Measurements from ENCODE around the gene PDZD2. TPM values are rescaled to one million over a fixed set of nuclear protein-coding genes. Genes with fewer than 3 reads are reported as not detected.

The PDZD2 gene
- total RNA-seq, 2 donors from 2014 or later: 6.6 to 14.6 TPM

- WGBS, 2 experiments (ENCODE audit: insufficient coverage in 1 of 2, insufficient read length in 1 of 2): 88 to 93% methylated on average over 14 to 15 of the region's 15 CpGs
- Histone ChIP-seq H3K36me3 (ENCODE audit: control insufficient read depth, insufficient read depth, low read length) (no peaks in the 10 kb centered on the region), H3K9me3 (ENCODE audit: control insufficient read depth, low read length) (no peaks in the 10 kb centered on the region), H3K27me3 (ENCODE audit: control insufficient read depth, insufficient read depth, low read length, poor library complexity, severe bottlenecking) (no peaks in the 10 kb centered on the region), H3K27ac (ENCODE audit: low read depth, low read length) (no peak overlapping the region), H3K4me1 (ENCODE audit: control insufficient read depth, insufficient read depth, low read length) (no peaks in the 10 kb centered on the region), H3K4me3 (ENCODE audit: low read length) (no peak overlapping the region), H3K9ac (ENCODE audit: extremely low read depth, low read length, poor library complexity, severe bottlenecking) (no peak overlapping the region)
- H3K9me3 Mint-ChIP-seq: no peaks in the 10 kb centered on the region
- no peak for DNase-seq
- no peaks in the 10 kb centered on the region for H3K27me3 Mint-ChIP-seq (ENCODE audit: insufficient read depth)
- no peak overlapping the region for H3K4me3 Mint-ChIP-seq
- no peak for TF ChIP-seq CTCF (conservative IDR thresholded peaks at IDR 0.05)
- H3K4me1 Mint-ChIP-seq: no peaks in the 10 kb centered on the region
- no peak overlapping the region for H3K27ac Mint-ChIP-seq
- peaks cover 17% of the 10 kb centered on the region for H3K36me3 Mint-ChIP-seq (ENCODE audit: low read depth)
Observed at GRCh38 chr5:32055891-32056866, 417.2 kb downstream of the PDZD2 start.

- no peak overlapping the region for H3K4me3 Mint-ChIP-seq
- peak; percentile 64 for TF ChIP-seq CTCF (conservative IDR thresholded peaks at IDR 0.05)
- H3K27me3 Mint-ChIP-seq (ENCODE audit: insufficient read depth): no peaks in the 10 kb centered on the region
- H3K4me3 ChIP-seq (ENCODE audit: low read length): no peak overlapping the region
- H3K4me1 ChIP-seq (ENCODE audit: control insufficient read depth, insufficient read depth, low read length): no peaks in the 10 kb centered on the region
- H3K9me3 Mint-ChIP-seq: no peaks in the 10 kb centered on the region
- H3K4me1 Mint-ChIP-seq: no peaks in the 10 kb centered on the region
- WGBS, 2 experiments (ENCODE audit: insufficient coverage in 1 of 2, insufficient read length in 1 of 2): 89 to 94% methylated on average over 7 to 12 of the region's 12 CpGs
- H3K27ac ChIP-seq (ENCODE audit: low read depth, low read length): no peak overlapping the region
- no peaks in the 10 kb centered on the region for H3K36me3 ChIP-seq (ENCODE audit: control insufficient read depth, insufficient read depth, low read length)
- no peak overlapping the region for H3K9ac ChIP-seq (ENCODE audit: extremely low read depth, low read length, poor library complexity, severe bottlenecking)
- no peak overlapping the region for H3K27ac Mint-ChIP-seq
- H3K36me3 Mint-ChIP-seq (ENCODE audit: low read depth): peaks cover 18% of the 10 kb centered on the region
- H3K27me3 ChIP-seq (ENCODE audit: control insufficient read depth, insufficient read depth, low read length, poor library complexity, severe bottlenecking): no peaks in the 10 kb centered on the region
- no peak for DNase-seq
- H3K9me3 ChIP-seq (ENCODE audit: control insufficient read depth, low read length): no peaks in the 10 kb centered on the region
Observed at GRCh38 chr5:32057187-32058096, 418.5 kb downstream of the PDZD2 start.

- DNase-seq: no peak
- no peaks in the 10 kb centered on the region for H3K4me1 ChIP-seq (ENCODE audit: control insufficient read depth, insufficient read depth, low read length)
- TF ChIP-seq CTCF (conservative IDR thresholded peaks at IDR 0.05): no peak
- H3K9ac ChIP-seq (ENCODE audit: extremely low read depth, low read length, poor library complexity, severe bottlenecking): no peak overlapping the region
- no peak overlapping the region for H3K4me3 ChIP-seq (ENCODE audit: low read length)
- no peaks in the 10 kb centered on the region for H3K4me1 Mint-ChIP-seq
- no peak overlapping the region for H3K27ac Mint-ChIP-seq
- no peaks in the 10 kb centered on the region for H3K9me3 Mint-ChIP-seq
- H3K4me3 Mint-ChIP-seq: no peak overlapping the region
- H3K27me3 ChIP-seq (ENCODE audit: control insufficient read depth, insufficient read depth, low read length, poor library complexity, severe bottlenecking): no peaks in the 10 kb centered on the region
- peaks cover 19% of the 10 kb centered on the region for H3K36me3 Mint-ChIP-seq (ENCODE audit: low read depth)
- WGBS, 2 experiments (ENCODE audit: insufficient coverage in 1 of 2, insufficient read length in 1 of 2): 82 to 95% methylated on average over 3 to 4 of the region's 4 CpGs
- no peaks in the 10 kb centered on the region for H3K36me3 ChIP-seq (ENCODE audit: control insufficient read depth, insufficient read depth, low read length)
- H3K9me3 ChIP-seq (ENCODE audit: control insufficient read depth, low read length): no peaks in the 10 kb centered on the region
- H3K27me3 Mint-ChIP-seq (ENCODE audit: insufficient read depth): no peaks in the 10 kb centered on the region
- H3K27ac ChIP-seq (ENCODE audit: low read depth, low read length): no peak overlapping the region
Observed at GRCh38 chr5:32058101-32058500, 419.2 kb downstream of the PDZD2 start.
